Breast epithelium (tissue), 3 donors: Measurements from ENCODE around the gene PRKACG.

Experiments used
- CTCF ChIP-seq, 3 donors: fragments of 450-650 bp; IDR thresholded peaks; one replicate each; pipeline ENCODE4 v1.5.1; 2016 to 2017; ENCODE audit warnings: antibody characterized with exemption in 3 of 3, mild to moderate bottlenecking in 3 of 3, moderate library complexity in 3 of 3
- POLR2A ChIP-seq: fragments of 450-650 bp; IDR thresholded peaks from one replicate; pipeline ENCODE4 v1.6.1; 2016; ENCODE audit warnings: antibody characterized with exemption, mild to moderate bottlenecking, moderate library complexity
- POLR2AphosphoS5 ChIP-seq, 3 donors: sonication (generic); formaldehyde crosslinking; IDR thresholded peaks; one replicate each; pipeline ENCODE4 v1.6.1; 2017; ENCODE audit warnings: antibody characterized with exemption in 3 of 3

GRCh38 chr9:68997666-68998065, 16.2 kb downstream of the PRKACG start:
- TF ChIP-seq CTCF (IDR thresholded peaks at IDR 0.05) = no peak
- TF ChIP-seq POLR2AphosphoS5 (IDR thresholded peaks at IDR 0.05) = no peak
- no peak for TF ChIP-seq POLR2A
